Esophagus (tissue), 2 donors: ENCODE measurements around the gene NUB1. TPM values are rescaled to one million over a fixed set of nuclear protein-coding genes. Genes with fewer than 3 reads are reported as not detected.

Experiments used
- H3K27ac ChIP-seq, 2 donors: one replicate each; pipeline ENCODE4 v1.5.1; 2013; ENCODE audit warnings: low read depth in 2 of 2, mild to moderate bottlenecking in 2 of 2, inconsistent platforms in 1 of 2, low read length in 1 of 2, moderate library complexity in 1 of 2
- H3K27me3 ChIP-seq, 2 donors: one replicate each; pipeline ENCODE4 v1.6.1; 2013; ENCODE audit warnings: low read length in 2 of 2, control low read depth in 1 of 2, mild to moderate bottlenecking in 1 of 2; ENCODE audit not compliant: insufficient read depth in 2 of 2, control insufficient read depth in 1 of 2
- H3K36me3 ChIP-seq, 2 donors: one replicate each; pipeline ENCODE4 v1.6.1; 2013; ENCODE audit warnings: low read length in 1 of 2; ENCODE audit not compliant: control insufficient read depth in 2 of 2, insufficient read depth in 2 of 2
- H3K4me1 ChIP-seq, 2 donors: one replicate each; pipeline ENCODE4 v1.6.1; 2013; ENCODE audit warnings: low read length in 1 of 2; ENCODE audit not compliant: control insufficient read depth in 2 of 2, insufficient read depth in 2 of 2
- H3K4me3 ChIP-seq, 2 donors: one replicate each; pipeline ENCODE4 v1.5.1; 2013; ENCODE audit warnings: low read length in 2 of 2, mild to moderate bottlenecking in 2 of 2, low read depth in 1 of 2, moderate library complexity in 1 of 2
- H3K9me3 ChIP-seq, 2 donors: one replicate each; pipeline ENCODE4 v1.6.1; 2013; ENCODE audit warnings: mild to moderate bottlenecking in 2 of 2, low read depth in 1 of 2, low read length in 1 of 2, moderate library complexity in 1 of 2; ENCODE audit not compliant: control insufficient read depth in 2 of 2, insufficient read depth in 1 of 2
- WGBS, 2 donors: extraction: QIAGEN DNeasy Blood & Tissue Kit; methylation state at CpG; one replicate each; pipeline ENCODE4 v1.1.7; 2013; 5-methylcytosine and 5-hydroxymethylcytosine counted together
- polyA plus RNA-seq, 2 donors: library from polyadenylated mRNA; stranded (reverse); fragments of 200-250 nt; gene quantifications; one replicate each; pipeline ENCODE4 v1.2.3, GENCODE V29; 2013
- donor health status: healthy with polysubstance abuse.
- donor health status: Bipolar disorder and iron deficiency.

NUB1 gene
- polyA plus RNA-seq, 2 donors, result 12.1 to 15.5 TPM

DNA sequence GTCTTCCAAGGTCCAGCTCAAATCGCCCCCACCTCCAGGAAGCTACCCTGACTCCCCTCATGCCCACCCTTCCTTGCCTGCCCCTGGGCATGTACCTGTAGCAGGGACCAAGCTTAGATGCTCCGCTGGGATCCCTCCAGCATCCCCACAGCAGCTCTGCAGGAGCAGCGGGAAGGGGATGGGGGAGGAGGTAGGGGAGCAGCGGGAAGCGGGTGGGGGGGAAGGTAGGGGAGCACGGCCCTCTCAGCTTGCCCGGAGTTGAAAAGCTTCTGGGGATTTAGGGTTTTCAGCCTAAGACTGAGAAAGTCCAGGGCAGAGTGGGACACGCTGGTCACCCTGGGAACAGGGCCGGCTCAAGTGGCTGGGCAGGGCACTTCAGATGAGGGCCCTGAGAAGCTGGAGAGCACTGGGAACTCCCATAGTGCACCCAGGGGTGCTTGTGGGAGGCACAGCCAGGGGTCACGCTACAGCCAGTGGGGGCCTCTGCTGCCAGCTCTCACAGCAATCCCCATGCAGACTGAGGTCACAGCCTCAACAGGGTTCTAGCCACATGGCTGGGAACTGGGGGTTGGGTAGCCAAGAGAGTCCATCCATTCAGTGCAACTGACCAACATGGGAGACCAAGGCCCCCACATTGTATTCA is 54.8 kb downstream of the NUB1 start:
- no peaks in the 10 kb centered on the region for H3K9me3 ChIP-seq
- H3K36me3 ChIP-seq, result no peaks in the 10 kb centered on the region
- H3K4me1 ChIP-seq, result no peaks in the 10 kb centered on the region
- WGBS, 2 donors, result 87 to 91% methylated on average over 10 of the region's 10 CpGs
- no peak overlapping the region for H3K27ac ChIP-seq
- H3K27me3 ChIP-seq, result no peaks in the 10 kb centered on the region
- no peak overlapping the region for H3K4me3 ChIP-seq

DNA sequence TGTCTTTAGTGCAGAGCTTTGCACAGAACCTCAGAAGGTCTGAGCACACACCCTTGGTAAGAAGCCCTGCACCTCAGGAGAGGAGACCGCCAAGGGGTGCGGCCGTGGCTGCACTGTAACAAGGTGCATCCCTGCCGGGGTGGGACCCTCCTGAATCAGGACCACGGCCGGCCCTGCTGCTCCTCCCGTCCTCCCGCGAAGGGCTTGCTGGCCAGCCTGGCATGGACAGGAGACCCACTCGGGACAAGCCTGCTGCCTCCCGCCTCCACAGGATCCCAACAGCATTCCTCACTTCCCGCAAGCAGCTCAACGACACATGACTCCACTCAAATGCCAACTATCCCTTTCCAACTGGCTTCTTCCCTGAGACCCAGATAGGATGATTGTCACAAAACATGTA is 55.4 kb downstream of the NUB1 start:
- Histone ChIP-seq H3K9me3 (no peaks in the 10 kb centered on the region), H3K4me3 (no peak overlapping the region)
- WGBS, 2 donors, result 90% methylated on average over 13 of the region's 13 CpGs

DNA sequence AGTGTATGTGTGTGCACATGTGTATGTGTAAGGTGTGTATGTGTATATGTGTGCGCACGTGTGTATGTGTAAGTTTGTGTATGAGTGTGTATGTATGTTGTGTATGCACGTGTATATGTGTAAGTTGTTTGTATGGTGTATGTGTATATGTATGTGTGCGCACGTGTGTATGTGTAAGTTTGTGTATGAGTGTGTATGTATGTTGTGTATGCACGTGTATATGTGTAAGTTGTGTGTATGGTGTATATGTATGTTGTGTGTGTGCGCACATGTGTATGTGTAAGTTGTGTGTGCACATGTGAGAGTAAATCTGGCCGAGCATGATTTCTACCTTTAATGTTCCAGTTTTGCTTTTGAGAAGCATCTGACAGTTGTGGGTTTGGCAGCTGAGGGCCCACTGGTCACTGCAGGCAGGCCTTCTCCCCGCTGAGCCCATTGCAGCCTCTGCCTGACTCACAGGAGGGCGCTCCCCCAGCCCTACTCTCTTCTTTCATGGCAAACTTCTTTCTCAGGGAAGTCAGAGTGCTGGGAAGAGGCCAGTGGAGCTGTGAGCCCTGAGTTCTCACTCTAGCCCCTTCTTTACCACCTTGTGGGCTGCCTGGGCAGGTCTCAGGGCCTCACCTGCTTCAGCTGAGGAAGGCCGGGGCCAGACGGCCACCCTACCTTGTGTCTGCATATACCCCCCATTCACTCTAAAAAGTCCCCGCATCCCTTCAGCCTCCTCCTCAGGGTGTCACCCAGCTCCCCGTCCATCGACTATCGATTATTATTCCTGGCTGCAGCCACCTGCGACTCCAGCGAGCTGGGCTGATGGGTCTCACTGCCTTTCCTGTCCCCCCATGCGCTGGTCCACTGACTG is 57.1 kb downstream of the NUB1 start:
- WGBS, 2 donors, result 88 to 93% methylated on average over 19 of the region's 19 CpGs
- H3K27ac ChIP-seq, result no peak overlapping the region

More for the DNA sequence above, 55.4 kb downstream of the NUB1 start:
- no peaks in the 10 kb centered on the region for H3K36me3 ChIP-seq
- no peaks in the 10 kb centered on the region for H3K4me1 ChIP-seq
- H3K27ac ChIP-seq, result no peak overlapping the region
- no peaks in the 10 kb centered on the region for H3K27me3 ChIP-seq

DNA sequence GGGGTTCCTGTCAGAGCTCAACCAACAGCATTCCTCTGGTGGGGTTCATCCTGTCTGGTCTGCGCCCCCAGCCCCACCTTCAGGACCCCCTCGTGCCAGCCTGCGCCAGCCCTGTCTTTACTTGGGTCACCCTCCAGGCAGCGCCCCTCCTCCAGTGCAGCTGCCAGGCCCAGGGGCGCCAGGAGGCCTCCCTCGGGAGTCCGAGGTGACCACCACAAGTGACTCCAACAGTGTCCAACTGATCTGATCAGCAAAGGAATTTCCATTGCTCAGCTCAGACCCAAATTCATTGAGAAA is 57.6 kb downstream of the NUB1 start:
- no peak overlapping the region for H3K27ac ChIP-seq
- WGBS, 2 donors, result 92 to 94% methylated on average over 7 of the region's 7 CpGs
- no peak overlapping the region for H3K4me3 ChIP-seq
- no peaks in the 10 kb centered on the region for H3K27me3 ChIP-seq
- no peaks in the 10 kb centered on the region for H3K36me3 ChIP-seq
- no peaks in the 10 kb centered on the region for H3K9me3 ChIP-seq
- no peaks in the 10 kb centered on the region for H3K4me1 ChIP-seq

More for the DNA sequence above, 57.1 kb downstream of the NUB1 start:
- no peak overlapping the region for H3K4me3 ChIP-seq
- H3K27me3 ChIP-seq, result no peaks in the 10 kb centered on the region
- H3K9me3 ChIP-seq, result no peaks in the 10 kb centered on the region
- H3K4me1 ChIP-seq, result no peaks in the 10 kb centered on the region
- no peaks in the 10 kb centered on the region for H3K36me3 ChIP-seq

DNA sequence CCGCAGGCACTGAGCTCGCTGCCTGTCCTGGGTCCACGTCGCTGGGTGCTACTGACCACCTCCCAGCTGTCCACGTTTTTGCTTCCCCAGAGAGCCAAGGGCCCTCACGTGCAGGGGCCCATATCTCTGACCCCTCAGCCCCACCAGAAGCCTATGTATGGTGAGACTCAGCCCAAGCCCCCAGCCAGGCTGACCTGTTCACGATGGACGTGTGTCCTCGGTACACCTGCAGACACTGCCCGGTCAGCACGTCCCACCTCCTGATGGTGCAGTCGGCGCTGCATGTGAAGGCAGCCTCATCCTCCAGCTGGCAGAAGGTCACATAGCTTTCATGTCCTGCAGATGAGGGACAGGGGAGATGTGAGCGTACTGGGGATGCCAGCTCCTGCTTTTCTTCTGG is 58.3 kb downstream of the NUB1 start:
- no peak overlapping the region for H3K4me3 ChIP-seq
- 90 to 91% methylated on average over 14 of the region's 14 CpGs for WGBS, 2 donors
- H3K36me3 ChIP-seq, result no peaks in the 10 kb centered on the region
- H3K27me3 ChIP-seq, result no peaks in the 10 kb centered on the region
- no peak overlapping the region for H3K27ac ChIP-seq
- no peaks in the 10 kb centered on the region for H3K9me3 ChIP-seq
- H3K4me1 ChIP-seq, result no peaks in the 10 kb centered on the region

DNA sequence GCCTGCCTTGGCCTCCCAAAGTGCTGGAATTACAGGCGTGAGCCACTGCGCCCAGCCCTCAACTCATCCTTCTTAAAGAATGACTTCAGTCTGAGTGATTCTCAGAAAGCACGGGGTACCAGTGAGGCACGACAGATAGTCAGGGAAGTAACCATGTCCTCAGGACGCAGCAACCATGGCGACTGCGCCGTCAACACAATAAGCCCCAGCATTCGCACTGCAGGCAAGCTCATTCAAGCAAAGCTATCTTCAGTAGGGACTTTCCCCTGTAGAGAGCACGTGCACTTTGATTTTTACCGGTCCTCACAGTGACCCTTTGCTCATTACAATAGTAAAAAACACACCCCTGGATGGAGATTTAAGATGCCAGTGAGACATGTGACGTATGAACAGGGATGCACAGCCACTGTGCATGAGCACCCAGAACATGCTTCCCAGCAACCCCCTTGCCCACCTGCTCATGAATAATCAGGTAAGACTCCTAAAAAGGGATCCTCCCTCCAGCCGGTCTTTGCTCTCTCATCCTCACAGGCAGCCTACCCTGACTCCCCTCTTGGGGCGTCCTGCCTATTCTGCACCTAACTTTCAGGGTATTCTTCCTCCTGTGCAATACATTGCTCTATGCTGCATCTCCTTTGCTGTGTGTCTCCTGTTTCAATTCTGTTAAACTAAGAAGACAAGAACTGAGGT is 59.2 kb downstream of the NUB1 start:
- H3K36me3 ChIP-seq, result no peaks in the 10 kb centered on the region
- 54 to 57% methylated on average over 14 of the region's 14 CpGs for WGBS, 2 donors
- H3K27me3 ChIP-seq, result no peaks in the 10 kb centered on the region
- H3K9me3 ChIP-seq, result no peaks in the 10 kb centered on the region
- H3K27ac ChIP-seq, result no peak overlapping the region
- H3K4me3 ChIP-seq, result no peak overlapping the region
- no peaks in the 10 kb centered on the region for H3K4me1 ChIP-seq

DNA sequence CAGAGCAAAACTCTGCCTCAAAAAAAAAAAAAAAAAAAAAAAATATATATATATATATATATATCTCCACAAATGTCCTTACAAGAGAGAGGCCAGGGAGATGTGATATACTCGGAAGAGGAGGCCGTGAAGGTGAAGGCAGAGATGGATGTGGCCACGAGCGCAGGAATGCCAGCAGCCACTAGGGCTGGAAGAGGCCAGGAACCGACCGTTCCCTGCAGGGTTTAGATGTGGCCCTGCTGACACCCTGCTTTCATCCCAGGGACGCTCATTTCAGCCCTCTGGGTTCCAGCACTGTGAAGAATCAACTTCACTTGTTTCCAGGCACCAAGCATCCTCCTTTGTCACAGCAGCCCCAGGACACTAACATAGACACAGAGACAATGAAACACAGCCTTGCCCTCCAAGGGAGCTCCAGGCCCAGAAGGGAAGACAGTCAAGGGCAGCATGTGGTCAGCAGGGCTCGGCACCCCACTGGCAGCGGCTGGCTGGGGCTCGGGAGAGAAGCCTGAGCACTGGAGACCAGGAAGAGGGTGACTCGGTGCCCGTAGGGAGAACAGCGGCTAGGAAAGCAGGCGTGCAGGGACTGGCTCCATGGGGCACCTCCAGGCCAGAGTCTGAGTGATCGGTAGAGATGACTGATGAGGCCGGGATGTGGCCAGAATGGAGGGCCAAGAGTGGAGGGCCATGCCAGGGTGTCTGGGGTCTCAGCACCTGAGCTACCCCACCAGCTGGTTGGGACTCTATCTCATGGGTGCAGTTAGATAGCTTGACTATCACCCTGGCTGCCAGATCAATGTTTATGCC is 60.6 kb downstream of the NUB1 start:
- Histone ChIP-seq H3K9me3 (no peaks in the 10 kb centered on the region), H3K4me1 (no peaks in the 10 kb centered on the region), H3K27ac (no peak overlapping the region), H3K36me3 (no peaks in the 10 kb centered on the region), H3K4me3 (no peak overlapping the region), H3K27me3 (no peaks in the 10 kb centered on the region)
- WGBS, 2 donors, result 86 to 88% methylated on average over 16 of the region's 16 CpGs

DNA sequence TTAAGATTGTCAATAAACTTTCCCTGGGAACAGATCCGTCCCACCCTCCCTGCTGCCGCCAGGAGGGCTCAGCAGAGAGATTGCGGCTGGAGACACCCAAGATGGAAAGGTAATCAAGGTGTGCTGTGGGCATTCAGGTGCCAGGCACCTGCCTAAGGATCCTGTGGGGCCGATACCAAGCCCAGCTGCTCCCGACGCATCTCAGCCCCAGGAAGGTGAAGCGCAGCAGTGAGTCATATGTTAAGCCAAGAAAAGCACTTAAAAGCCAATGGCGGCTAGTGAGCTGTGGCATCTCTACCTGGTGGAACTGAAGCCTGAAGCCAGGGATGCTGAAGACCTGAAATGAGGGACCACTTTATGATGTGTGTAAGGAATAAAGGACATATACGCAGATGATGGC is 62.2 kb downstream of the NUB1 start:
- no peaks in the 10 kb centered on the region for H3K9me3 ChIP-seq
- no peak overlapping the region for H3K4me3 ChIP-seq
- H3K27ac ChIP-seq, result no peak overlapping the region
- H3K36me3 ChIP-seq, result no peaks in the 10 kb centered on the region
- 53 to 75% methylated on average over 9 of the region's 9 CpGs for WGBS, 2 donors
- no peaks in the 10 kb centered on the region for H3K27me3 ChIP-seq
- peaks cover 0 to 2% of the 10 kb centered on the region in 2 donors for H3K4me1 ChIP-seq
